Medulla oblongata (tissue), 1 donor: ENCODE measurements around the gene NCF4.

Experiments used
- DNase-seq: peaks from one replicate; pipeline ENCODE4 v3.0.0-alpha.2; 2015; ENCODE audit errors: extremely low spot score

NCF4 gene

GRCh38 chr22:36922105-36922608, 61.4 kb downstream of the NCF4 start:
- DNase-seq: peak; percentile 2

GRCh38 chr22:36922711-36923110, 61.9 kb downstream of the NCF4 start:
- DNase-seq: no peak

GRCh38 chr22:36923131-36923788, 62.5 kb downstream of the NCF4 start:
- DNase-seq: no peak

- no peak for DNase-seq
These were observed 63.4 kb downstream of the NCF4 start for GRCh38 chr22:36924151-36924698.

GRCh38 chr22:36925388-36926290, 64.8 kb downstream of the NCF4 start:
- no peak for DNase-seq

- no peak for DNase-seq
These were observed 65.5 kb downstream of the NCF4 start for GRCh38 chr22:36926309-36926708.

GRCh38 chr22:36926721-36927435, 66.1 kb downstream of the NCF4 start:
- no peak for DNase-seq
